KG1 (cell line): Measurements from ENCODE around the gene EPSTI1.
"Not testable (repeated sequence)": the region's sequence is repeated elsewhere in the genome, so short reads cannot be mapped to it uniquely, and the experiment has no call there.

Experiments used
- DNase-seq: peaks from one replicate; lab custom pipeline; 2025; lab: John Stamatoyannopoulos, UW

EPSTI1 gene

DNA sequence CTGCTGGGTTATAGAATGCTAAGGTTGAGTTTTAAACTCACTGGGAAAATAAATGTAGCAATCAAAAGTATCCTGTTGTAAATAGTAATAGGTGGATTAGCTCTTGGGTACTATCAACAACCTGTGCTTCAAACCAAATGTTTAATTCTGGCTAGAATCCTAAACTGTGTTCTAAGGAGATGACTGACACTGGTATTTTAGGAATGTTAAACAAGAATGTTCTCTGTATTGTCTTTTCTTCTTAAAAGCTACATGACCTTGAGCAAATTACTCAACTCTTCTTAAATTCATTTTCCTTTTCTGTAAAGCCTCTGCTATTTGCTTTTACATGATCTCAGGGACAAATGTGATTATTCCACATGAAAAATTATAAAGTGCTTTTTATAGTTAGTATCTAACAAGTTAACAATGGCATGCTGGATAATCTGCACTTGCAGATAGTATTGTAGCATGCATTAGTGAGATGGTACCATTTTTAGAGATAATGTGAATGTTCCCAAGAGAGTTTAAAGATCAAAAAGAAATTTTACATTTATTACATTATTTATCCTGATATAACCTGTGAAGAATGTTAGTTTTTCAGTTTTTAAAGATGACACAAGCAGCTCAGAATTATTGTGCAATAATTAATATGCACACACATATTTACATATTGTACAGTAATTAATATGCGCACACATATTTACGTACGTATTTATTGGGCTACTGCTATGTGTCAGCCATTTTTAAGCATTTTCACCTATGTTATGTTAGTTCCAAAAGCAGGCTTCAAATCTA is 13.6 kb upstream of the EPSTI1 start:
- DNase-seq, result no peak

DNA sequence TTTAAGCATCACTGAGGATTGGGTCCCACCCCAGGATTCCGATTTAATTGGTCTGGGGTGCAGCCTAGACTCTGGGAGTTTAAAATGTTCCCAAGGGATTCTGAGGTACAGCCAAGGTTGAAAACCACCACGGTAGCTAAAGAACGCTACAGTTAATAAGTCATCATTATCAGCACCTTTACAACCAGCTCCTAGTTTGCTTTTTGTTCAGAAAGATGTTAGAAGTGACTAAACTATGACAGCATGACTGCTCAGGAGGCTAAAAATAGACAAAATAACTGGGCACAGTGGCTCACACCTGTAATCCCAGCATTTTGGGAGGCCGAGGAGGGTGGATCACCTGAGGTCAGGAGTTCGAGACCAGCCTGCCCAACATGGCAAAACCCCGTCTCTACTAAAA is 11.7 kb upstream of the EPSTI1 start:
- DNase-seq, result no peak

DNA sequence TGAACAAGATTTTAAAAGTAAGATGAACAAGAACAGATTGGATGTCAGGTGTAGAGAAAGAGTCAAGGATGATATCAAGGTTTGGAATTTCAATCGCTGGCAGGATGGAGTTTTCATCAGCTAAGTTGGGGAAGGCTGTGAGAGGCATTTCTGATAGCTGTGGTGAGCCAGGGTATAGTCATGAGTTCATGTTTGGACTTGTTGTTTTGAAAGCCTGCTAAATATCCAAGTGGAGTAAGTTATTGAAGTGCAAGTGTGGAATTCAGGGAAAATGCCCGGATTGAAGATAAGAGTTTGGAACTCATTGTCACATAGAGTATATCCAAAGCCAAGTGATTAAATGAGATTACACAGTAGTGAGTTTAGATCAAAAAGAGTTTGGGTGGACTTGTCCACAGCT is 11.0 kb upstream of the EPSTI1 start:
- DNase-seq, result no peak

DNA sequence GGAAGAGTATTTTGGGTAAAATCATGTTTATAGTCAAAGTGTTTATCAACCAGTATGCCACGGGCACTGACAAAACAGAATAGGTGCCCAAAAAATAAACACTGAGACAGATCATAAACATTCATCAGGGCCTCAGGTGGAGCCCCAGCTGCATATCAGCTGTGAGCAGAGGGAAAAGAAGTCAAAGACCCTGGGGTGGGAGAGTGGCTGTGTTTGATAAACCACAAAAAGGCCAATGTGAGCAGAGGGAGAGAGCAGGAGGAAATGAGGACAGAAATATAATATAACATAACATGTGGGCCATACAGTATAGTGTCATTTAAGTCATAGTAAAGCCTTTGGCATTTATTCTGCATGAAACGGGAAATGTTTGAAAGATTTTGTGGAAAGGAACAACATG is 10.0 kb upstream of the EPSTI1 start:
- DNase-seq, result no peak

DNA sequence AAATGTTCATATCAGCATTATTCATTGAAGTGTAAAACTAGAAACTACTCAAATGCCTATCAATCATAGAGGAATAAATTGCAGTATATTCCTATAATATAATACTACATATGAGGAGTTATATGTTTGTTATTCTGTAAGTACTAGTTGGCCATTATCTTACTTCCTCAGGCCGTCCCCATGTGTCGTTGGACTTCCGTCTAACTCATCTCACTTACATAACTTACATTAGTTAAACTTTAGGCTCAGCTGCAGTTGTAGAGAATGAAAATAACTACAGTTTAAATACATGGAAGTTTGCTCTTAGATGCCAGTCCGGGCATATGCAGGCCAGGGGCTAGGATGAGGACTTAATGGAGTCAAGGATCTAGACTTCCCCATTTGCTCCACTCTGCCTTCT is 8.6 kb upstream of the EPSTI1 start:
- DNase-seq, result peak; percentile 76

DNA sequence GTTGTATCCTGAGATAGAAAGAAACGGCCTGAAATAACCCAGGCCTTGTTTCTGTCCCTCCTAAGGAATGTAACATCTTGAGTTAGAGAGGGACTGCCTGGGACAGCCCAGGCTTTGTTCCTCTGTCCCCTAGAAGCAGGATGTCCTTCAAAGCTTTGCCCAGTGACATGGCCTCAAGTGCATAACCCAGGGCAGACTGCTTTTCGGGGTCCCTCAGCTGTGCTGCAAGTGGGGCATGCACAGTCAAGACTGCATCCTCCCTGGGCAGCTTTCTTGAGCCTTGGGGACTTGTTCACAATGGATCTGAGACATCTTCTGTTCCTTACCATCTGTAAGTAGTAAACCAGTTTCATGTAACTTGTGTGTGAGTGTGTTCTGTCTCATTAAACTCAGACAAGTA is 7.5 kb upstream of the EPSTI1 start:
- DNase-seq, result no peak

DNA sequence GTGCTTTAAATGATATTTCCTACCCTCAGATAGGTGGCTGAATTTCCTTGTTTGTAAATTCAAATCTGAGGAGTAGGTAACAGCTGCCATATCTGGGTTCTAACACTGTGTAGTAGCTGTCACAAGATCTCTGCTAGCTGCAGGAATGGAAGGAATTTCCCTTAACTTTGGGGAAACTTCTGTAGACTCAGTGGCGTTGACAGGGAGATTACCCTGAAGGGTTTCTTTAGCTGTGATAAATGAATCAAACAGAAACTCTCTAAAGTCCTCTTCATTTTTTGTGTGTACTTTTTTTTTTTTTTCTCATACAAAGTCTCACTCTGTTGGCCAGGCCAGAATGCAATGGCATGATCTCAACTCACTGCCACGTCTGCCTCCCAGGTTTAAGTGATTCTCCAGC is 5.3 kb upstream of the EPSTI1 start:
- no peak for DNase-seq

DNA sequence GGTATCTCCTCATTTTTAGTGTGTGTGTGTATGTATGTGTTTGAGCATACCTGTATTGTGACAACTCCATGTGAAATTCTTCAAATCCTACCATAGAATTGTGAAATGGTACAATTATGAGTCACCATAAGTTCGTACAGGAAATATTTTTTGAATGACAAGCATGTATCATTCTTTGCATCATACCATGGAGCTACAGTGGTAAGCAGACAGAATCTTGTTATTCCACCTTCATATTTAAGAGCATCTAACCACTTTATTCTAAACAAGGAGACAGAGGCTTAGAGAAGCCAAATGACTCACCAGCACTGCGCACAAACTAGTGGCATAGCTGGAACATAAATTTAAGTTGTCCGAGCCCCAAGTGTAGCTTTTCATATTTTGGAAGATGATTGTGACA is 4.5 kb upstream of the EPSTI1 start:
- no peak for DNase-seq

DNA sequence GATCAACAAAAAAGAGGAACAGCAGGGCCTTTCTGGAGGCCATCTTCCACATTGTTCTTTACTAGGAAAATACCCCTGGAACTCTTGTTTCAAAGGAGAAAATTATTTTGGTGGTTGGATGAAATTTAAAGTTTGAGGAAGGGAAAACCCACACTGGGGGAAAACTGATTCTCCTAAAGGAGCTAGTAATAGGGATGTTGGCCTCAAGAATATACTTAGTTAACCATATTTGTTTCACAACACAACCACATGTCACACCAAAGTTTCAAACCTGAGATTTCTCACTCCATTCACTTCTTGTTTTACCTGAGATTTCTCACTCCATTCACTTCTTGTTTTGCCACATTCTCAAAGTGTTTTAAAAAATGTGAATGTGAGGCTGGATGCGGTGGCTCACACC is 2.8 kb upstream of the EPSTI1 start:
- no peak for DNase-seq

DNA sequence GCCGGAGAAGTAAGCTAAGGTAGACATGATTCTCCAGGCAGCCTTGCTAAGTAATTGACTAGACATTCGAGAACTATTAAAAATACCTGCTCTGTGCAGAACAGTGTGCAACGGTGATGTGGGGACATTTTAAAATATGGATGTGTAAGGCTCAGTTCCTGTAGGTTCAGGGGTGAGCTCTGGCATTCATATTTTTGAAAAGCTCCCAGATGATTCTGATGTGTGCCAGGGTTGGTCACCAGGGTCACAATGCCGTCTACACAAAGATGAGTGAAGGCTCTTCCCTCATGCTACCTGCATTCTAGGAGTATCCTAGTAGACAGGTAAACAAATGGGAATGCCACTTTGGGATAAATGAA is 702 bp upstream of the EPSTI1 start:
- no peak for DNase-seq

DNA sequence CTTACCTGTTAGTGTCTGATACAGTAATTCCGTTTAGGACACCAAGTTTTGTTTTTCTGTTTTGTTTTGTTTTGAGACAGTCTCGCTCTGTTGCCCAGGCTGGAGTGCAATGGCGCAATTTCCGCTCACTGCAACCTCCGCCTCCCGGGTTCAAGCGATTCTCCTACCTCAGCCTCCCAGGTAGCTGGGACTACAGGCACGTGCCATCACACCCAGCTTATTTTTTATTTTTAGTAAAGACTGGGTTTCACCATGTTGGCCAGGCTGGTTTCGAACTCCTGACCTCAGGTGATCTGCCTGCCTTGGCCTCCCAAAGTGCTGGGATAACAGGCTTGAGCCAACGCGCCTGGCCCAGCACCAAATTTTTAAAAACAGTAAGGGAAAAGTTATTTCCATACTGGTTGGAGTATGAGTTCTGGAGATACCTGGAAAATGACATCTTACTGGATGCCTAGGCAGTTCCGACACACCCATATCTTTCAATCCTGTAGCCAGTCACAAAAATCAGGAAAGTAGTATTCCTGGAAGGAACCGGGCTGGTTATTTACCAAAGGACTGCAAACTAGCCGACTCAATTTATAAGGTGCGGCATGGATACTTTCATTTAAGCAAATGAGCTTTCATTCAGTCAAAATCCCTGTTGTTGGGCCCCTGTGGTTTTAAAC is 676 bp downstream of the EPSTI1 start:
- not testable (repeated sequence) for DNase-seq

DNA sequence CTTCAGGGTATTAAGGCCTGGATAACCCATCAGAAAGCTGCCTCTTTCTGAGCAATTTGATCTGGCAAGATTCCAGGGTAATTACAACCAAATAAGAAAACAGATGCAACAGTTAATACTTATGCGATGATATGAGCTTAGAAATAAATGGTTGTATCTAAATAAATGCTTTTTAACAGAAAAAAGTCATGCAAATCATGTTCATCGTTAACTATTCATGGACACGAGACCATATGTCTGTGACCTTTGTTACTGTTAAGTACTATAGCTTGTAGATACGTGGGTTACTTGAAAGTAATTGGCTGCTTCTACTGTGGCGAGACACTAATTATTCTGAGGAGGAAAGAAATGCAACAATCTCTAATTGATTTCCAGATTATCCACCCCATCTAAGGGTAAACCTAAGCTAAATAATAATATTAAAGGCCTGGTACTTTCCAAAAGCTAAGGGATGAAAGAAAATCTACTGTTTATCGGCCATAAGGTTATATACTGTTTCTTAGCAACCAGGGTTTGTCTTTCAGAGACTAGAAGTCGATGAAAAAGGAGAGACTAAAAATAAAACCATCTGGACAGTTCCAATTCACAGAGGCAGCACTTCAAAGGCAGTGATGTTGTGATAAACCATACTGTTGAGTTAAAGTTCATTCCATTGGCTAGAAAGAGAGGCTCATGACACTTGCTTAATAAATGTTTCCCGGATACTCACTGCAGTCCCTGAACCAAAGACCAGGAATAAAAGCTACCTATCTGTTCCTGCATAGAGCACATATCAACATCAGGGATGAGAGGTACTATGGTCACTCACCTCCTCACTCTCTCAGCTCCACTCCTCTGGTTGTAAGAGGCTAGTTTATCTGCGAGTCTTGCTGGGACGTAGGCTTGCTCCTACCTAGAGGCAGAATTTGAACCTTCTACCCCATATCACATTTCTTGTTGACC is 1.5 kb downstream of the EPSTI1 start:
- DNase-seq, result no peak

DNA sequence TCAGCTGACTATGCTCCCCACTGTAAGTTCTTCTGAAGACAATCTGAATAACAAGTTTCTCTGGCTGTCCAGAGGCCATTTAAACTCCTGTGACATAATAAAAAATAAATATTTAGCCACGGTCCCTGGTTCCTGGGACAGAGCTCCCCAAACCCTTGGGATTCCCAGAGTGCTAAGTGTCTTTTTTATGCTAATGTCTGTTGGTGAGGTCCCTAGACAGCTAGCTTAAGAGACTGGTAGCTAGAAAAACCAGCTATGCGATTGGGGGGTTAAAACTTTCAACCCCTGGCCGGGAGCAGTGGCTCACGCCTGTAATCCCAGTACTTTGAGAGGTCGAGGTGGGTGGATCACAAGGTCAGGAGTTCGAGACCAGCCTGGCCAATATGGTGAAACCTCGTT is 5.9 kb downstream of the EPSTI1 start:
- no peak for DNase-seq

DNA sequence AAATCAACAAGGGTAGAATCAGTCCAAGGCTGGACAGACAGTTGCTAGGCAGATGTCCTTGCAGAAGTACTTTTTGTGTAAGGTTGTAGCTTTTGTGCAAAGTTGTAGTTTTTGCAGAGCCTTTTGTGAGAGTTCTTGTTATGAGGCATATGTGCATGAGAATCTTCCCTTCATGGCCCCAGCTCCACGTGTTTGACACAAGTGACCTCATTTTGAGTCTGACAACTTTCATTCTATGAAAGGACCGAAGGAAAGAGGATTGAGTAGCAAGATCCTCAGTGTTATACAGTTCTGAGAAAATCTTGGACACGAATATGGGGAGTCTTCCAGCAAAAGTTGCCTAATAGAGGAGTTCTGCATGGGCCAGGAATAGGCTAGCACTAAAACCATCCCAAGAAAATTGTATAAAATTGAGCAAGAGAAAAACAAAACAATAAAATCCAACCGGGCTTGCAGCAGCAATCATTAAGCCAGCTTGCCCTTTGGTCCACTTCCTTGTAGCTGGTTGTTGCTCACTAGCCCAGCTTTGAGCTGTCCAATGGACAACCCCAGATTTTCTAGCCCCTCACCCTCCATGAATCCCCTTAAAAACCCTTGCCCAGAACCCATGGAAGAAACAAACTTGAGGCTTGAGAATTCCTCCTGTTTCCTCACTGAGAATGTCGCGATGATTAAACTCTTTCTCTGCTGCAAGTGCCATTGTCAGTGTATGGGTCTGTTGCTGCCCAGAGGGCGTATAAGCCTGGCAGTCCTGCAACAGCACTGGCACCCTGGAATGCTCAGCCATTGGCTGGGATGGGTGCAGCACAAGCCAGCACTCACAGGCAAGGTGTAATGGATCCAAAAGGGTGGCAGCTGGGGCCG is 6.5 kb downstream of the EPSTI1 start:
- DNase-seq, result no peak

DNA sequence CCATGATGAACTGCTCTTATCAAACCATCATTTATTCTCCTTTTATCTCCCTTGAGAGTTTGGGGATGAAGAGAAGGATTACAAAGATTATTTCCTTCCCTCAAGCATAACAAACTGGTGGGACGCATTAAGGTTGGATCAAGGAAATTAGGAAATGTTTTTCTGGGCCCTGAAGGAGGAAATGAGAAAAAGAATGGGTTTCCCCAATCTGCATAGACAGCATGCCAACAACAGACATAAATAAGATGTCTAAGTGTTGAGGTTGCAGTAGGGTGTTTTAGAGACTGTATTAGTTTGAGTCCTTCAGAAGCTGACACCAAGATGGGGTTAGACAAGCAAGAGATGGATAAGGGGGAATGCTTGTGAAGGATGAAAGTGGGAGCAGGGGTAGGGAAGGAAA is 7.3 kb downstream of the EPSTI1 start:
- DNase-seq, result no peak

DNA sequence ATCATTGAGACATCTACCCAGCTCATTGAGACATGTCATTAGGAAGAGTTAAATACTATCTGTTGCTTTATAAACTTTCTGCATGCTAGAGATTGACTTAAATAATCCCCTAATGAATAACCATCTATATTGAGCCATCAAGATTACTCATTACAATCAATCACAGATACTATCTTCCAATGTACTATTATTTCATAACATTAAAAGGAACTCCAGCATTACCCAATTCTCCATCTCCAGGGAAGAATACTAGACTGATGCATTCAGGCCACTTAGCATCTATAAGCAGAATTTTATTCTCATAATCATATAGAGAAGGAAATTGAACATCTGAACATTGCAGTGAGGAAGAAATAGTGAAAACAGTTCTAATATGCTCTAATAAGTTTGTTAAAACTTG is 8.0 kb downstream of the EPSTI1 start:
- no peak for DNase-seq

DNA sequence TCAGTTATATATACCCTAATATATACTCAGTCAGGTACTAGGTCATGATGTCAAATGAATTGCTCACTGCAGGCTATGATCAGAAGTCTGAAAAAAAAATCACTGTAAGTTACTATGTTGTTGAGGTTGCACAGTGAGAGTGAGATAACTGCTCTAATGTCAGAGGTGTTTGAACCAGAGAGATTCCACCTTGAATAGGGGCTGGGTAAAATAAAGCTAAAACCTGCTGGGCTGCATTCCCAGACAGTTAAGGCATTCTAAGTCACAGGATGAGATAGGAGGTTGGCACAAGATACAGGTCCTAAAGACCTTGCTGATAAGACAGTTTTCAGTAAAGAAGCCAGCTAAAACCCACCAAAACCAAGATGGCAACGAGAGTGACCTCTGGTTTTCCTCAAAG is 10.2 kb downstream of the EPSTI1 start:
- DNase-seq, result no peak

DNA sequence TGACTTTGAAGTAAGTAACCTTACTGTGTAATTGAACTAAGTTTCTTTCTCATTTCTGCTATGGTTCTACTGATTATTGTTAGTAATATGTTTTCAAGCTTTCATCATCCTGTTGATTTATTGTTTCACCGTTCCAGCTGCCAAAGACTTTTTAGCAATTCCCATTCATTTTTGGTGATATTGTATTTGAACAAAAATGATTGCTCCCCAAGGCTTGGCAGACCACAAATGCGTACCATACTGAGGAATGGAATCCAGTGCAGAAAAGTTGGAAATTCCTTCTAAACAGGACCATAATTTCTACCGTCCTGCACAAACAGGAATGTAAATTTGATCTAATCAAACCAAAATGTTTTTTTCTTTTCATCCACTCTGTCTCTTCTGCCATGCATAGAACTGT is 10.7 kb downstream of the EPSTI1 start:
- no peak for DNase-seq

DNA sequence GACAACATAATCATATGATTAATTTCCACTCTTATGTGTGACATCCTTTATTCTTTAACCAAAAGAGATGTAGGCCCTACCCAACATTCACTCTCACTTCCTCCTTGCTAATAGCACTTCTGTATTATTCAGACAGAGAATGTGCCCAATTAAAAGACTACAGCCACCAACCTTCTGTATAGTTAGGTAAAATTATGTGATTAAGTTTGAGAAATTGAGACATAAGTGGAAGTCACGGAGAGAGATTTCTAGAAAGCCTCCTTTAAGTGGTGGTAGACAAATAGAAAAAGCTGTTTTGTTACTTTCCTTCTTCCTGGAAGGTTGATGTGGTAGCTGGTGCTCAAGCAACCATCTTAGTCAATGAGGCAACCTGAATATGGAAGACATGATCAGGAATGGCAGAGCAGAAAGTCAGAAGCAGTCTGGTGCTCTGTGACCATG is 14.8 kb downstream of the EPSTI1 start:
- no peak for DNase-seq

DNA sequence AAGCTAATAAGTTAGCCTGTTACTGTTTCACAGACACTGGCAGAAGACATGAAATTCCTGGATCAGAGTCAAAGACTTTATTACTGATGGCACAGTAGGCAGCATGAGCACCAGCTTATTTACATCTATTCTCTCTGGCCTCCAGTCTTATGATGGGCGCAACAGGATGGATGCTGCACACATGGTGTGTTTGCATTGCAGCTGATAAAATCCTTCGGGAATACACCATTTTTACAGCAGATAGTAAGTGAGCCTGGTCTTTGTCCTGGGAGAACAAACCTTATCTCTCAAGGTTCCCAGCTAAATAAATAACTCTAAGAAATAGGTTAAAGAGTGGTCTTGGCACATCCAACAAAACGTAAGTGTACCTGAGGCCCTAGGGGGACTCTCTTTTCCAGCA is 16.0 kb downstream of the EPSTI1 start:
- DNase-seq, result no peak

DNA sequence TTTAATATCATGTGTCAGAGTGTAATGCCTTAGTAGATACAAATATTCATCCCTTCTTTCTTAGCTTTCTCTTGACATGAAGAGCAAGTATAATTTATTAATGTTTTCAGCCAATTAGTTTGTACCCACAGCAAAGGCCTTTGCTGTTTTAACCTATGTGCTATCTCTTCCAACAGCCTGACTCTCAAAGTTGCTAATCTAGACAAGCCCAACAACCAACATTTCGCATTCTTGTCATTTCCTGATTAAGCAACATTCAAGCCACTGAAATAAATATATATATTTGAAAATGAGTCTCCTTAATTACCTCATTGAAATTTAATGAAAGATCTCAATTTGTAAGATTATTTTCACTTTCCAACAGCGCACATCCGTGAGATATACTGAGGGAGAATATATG is 18.5 kb downstream of the EPSTI1 start:
- DNase-seq, result no peak
